H1 (cell line): ENCODE results near the gene RHOH. TPM values are rescaled to one million over a fixed set of nuclear protein-coding genes. Genes with fewer than 3 reads are reported as not detected.

Experiments
- CTCF ChIA-PET: fragments of 300-600 bp; sonication (Branson Sonifier 250); formaldehyde crosslinking; loops from one replicate; lab custom pipeline; 2021; ENCODE audit not compliant: partially characterized antibody; lab: Charles Lee
- POLR2A ChIA-PET: fragments of 300-600 bp; sonication (Branson Sonifier 250); formaldehyde crosslinking; loops from one replicate; lab custom pipeline; 2021; ENCODE audit warnings: inconsistent platforms; ENCODE audit not compliant: partially characterized antibody; lab: Charles Lee
- DNase-seq, 2 experiments: peaks; one replicate each; pipeline versions ENCODE4 v3.0.0 to v3.0.0-alpha.2; 2010 to 2022; ENCODE audit warnings: low spot score in 2 of 2, low read depth in 1 of 2, mixed read lengths in 1 of 2
- FAIRE-seq: peaks from 2 replicates; lab custom pipeline; 2011; peaks lifted over from hg19 to GRCh38; lab: Jason Lieb, UNC
- H2AFZ ChIP-seq: 2 replicates; pipeline ENCODE4 v1.8.1; 2012; ENCODE audit warnings: low read length, inconsistent platforms
- H2AK5ac ChIP-seq: 2 replicates; pipeline ENCODE4 v1.6.1; 2013; ENCODE audit warnings: low read depth, low read length
- H2BK120ac ChIP-seq: replicated peaks from 2 replicates; pipeline ENCODE3; 2013; ENCODE audit warnings: low read depth, low read length, inconsistent platforms
- H2BK12ac ChIP-seq: 2 replicates; pipeline ENCODE4 v1.6.1; 2013; ENCODE audit warnings: low read depth, low read length
- H2BK15ac ChIP-seq: 2 replicates; pipeline ENCODE4 v1.6.1; 2013; ENCODE audit warnings: low read length
- H2BK20ac ChIP-seq: 2 replicates; pipeline ENCODE4 v1.6.1; 2013; ENCODE audit warnings: low read length
- H2BK5ac ChIP-seq: 2 replicates; pipeline ENCODE4 v1.6.1; 2013; ENCODE audit warnings: low read depth, low read length
- H3K14ac ChIP-seq: 2 replicates; pipeline ENCODE4 v1.6.1; 2013; ENCODE audit warnings: inconsistent platforms; ENCODE audit not compliant: insufficient read length
- H3K18ac ChIP-seq: 2 replicates; pipeline ENCODE4 v1.6.1; 2013; ENCODE audit warnings: low read length; ENCODE audit errors: extremely low read depth
- H3K23ac ChIP-seq: 2 replicates; pipeline ENCODE4 v1.6.1; 2013; ENCODE audit warnings: inconsistent platforms; ENCODE audit not compliant: insufficient read length
- H3K23me2 ChIP-seq: 2 replicates; pipeline ENCODE4 v1.6.1; 2013; ENCODE audit warnings: low read depth, low read length
- H3K27ac ChIP-seq: 2 replicates; pipeline ENCODE4 v1.6.1; 2011; ENCODE audit warnings: low read depth, low read length, inconsistent platforms
- H3K27me3 ChIP-seq, 4 experiments: replicated peaks in 1 of 4; 1 replicate in 1 of 4; 2 replicates in 3 of 4; pipeline versions ENCODE4 v1.6.1 to v1.8.1; 2011 to 2013; ENCODE audit warnings: low read length in 3 of 4, mild to moderate bottlenecking in 3 of 4, inconsistent platforms in 2 of 4, mixed read lengths in 2 of 4, moderate library complexity in 1 of 4; ENCODE audit not compliant: control insufficient read depth in 3 of 4, insufficient read depth in 3 of 4; ENCODE audit errors: extremely low read depth in 1 of 4
- H3K36me3 ChIP-seq, 4 experiments: 2 replicates each; pipeline versions ENCODE4 v1.6.1 to v1.8.1; 2011 to 2013; ENCODE audit warnings: mild to moderate bottlenecking in 4 of 4, low read length in 3 of 4, moderate library complexity in 2 of 4, control low read depth in 1 of 4, inconsistent platforms in 1 of 4; ENCODE audit not compliant: insufficient read depth in 4 of 4, control insufficient read depth in 2 of 4
- H3K4ac ChIP-seq: replicated peaks from 2 replicates; pipeline ENCODE3; 2013; ENCODE audit warnings: low read length, low read depth, mixed read lengths, inconsistent platforms; ENCODE audit not compliant: insufficient read length
- H3K4me1 ChIP-seq, 4 experiments: replicated peaks in 1 of 4; 1 replicate in 1 of 4; 2 replicates in 3 of 4; pipeline versions ENCODE4 v1.6.1 to v1.8.1; 2011 to 2013; ENCODE audit warnings: low read length in 3 of 4, inconsistent platforms in 2 of 4, mixed read lengths in 1 of 4; ENCODE audit not compliant: insufficient read depth in 4 of 4, control insufficient read depth in 3 of 4
- H3K4me2 ChIP-seq, 2 experiments: 2 replicates each; pipeline versions ENCODE4 v1.6.1 to v1.8.1; 2011 to 2013; ENCODE audit warnings: low read depth in 2 of 2, low read length in 2 of 2, control low read depth in 1 of 2, inconsistent platforms in 1 of 2, mild to moderate bottlenecking in 1 of 2; ENCODE audit not compliant: insufficient read depth in 1 of 2
- H3K4me3 ChIP-seq, 4 experiments: fragments of 200-600, 300-600 bp in 1 of 4; sonication (generic), shearing (Covaris generic), sonication (Bioruptor Twin) in 1 of 4; 2 replicates each; pipeline versions ENCODE4 v1.5.1 to v1.8.1; 2011 to 2016; ENCODE audit warnings: low read length in 4 of 4, low read depth in 3 of 4, control low read depth in 2 of 4, inconsistent platforms in 2 of 4, mild to moderate bottlenecking in 2 of 4, mixed read lengths in 1 of 4, moderate library complexity in 1 of 4; ENCODE audit not compliant: insufficient read depth in 2 of 4; ENCODE audit errors: extremely low read depth in 1 of 4
- H3K56ac ChIP-seq: replicated peaks from 2 replicates; pipeline ENCODE3; 2013; ENCODE audit warnings: low read depth, mild to moderate bottlenecking, mixed read lengths, low read length, inconsistent platforms; ENCODE audit not compliant: insufficient read length
- H3K79me1 ChIP-seq: 2 replicates; pipeline ENCODE4 v1.6.1; 2013; ENCODE audit warnings: low read depth, low read length, control low read depth
- H3K79me2 ChIP-seq, 2 experiments: 2 replicates each; pipeline versions ENCODE4 v1.6.1 to v1.8.1; 2012 to 2013; ENCODE audit warnings: low read length in 2 of 2, mild to moderate bottlenecking in 2 of 2, inconsistent platforms in 1 of 2; ENCODE audit not compliant: insufficient read depth in 2 of 2, control insufficient read depth in 1 of 2
- H3K9ac ChIP-seq, 4 experiments: replicated peaks in 1 of 4; 1 replicate in 1 of 4; 2 replicates in 3 of 4; pipeline versions ENCODE4 v1.6.1 to v1.8.1; 2011 to 2013; ENCODE audit warnings: low read depth in 3 of 4, low read length in 3 of 4, control low read depth in 2 of 4, mild to moderate bottlenecking in 2 of 4, moderate library complexity in 2 of 4, inconsistent platforms in 1 of 4; ENCODE audit errors: extremely low read depth in 1 of 4
- H3K9me3 ChIP-seq, 2 experiments: 2 replicates each; pipeline versions ENCODE4 v1.6.1 to v1.8.1; 2012 to 2013; ENCODE audit warnings: mild to moderate bottlenecking in 2 of 2, moderate library complexity in 2 of 2, control low read depth in 1 of 2, inconsistent platforms in 1 of 2, low read depth in 1 of 2, low read length in 1 of 2, mixed read lengths in 1 of 2; ENCODE audit not compliant: insufficient read depth in 2 of 2
- H4K20me1 ChIP-seq, 2 experiments: replicated peaks in 1 of 2; 2 replicates each; pipeline versions ENCODE3 to v1.8.1; 2011 to 2013; ENCODE audit warnings: inconsistent platforms in 2 of 2, low read length in 2 of 2, mild to moderate bottlenecking in 1 of 2; ENCODE audit not compliant: insufficient read depth in 2 of 2, control insufficient read depth in 1 of 2
- H4K5ac ChIP-seq: 2 replicates; pipeline ENCODE4 v1.6.1; 2013; ENCODE audit warnings: low read length, low read depth, mixed read lengths, inconsistent platforms; ENCODE audit not compliant: insufficient read length
- H4K8ac ChIP-seq: 2 replicates; pipeline ENCODE4 v1.8.0; 2013; ENCODE audit warnings: mild to moderate bottlenecking, moderate library complexity, low read length, inconsistent platforms; ENCODE audit not compliant: insufficient read depth; ENCODE audit errors: extremely low read depth
- H4K91ac ChIP-seq: replicated peaks from 2 replicates; pipeline ENCODE3; 2013; ENCODE audit warnings: low read length, mixed read lengths, inconsistent platforms; ENCODE audit not compliant: insufficient read length
- BCL11A ChIP-seq, 2 experiments: IDR thresholded peaks; one replicate each; pipeline ENCODE4 v1.6.1; 2011; ENCODE audit warnings: low read depth in 2 of 2, low read length in 2 of 2, mild to moderate bottlenecking in 2 of 2
- FOSL1 ChIP-seq: IDR thresholded peaks from 2 replicates; pipeline ENCODE4 v1.6.1; 2011; ENCODE audit warnings: mild to moderate bottlenecking, low read depth, low read length, moderate library complexity; ENCODE audit not compliant: insufficient read depth
- HDAC6 ChIP-seq: IDR thresholded peaks from one replicate; pipeline ENCODE4 v1.7.1; 2012; ENCODE audit warnings: low read depth, mild to moderate bottlenecking, inconsistent platforms, low read length, moderate library complexity
- SAP30 ChIP-seq: fragments of 300-600 bp; sonication (generic); IDR thresholded peaks from 2 replicates; pipeline ENCODE4 v1.7.1; 2012; ENCODE audit warnings: low read length, moderate library complexity, mild to moderate bottlenecking, inconsistent platforms; ENCODE audit not compliant: insufficient read depth, insufficient replicate concordance
- SIRT6 ChIP-seq: IDR thresholded peaks from one replicate; pipeline ENCODE4 v1.7.1; 2012; ENCODE audit warnings: low read length, inconsistent platforms
- SUZ12 ChIP-seq: fragments of 200-600 bp; sonication (generic); IDR thresholded peaks from 2 replicates; pipeline ENCODE4 v1.6.1; 2012; ENCODE audit warnings: mild to moderate bottlenecking, inconsistent platforms, low read length, moderate library complexity, mixed read lengths
- TEAD4 ChIP-seq: IDR thresholded peaks from 2 replicates; pipeline ENCODE4 v1.6.1; 2012; ENCODE audit warnings: low read depth, low read length, inconsistent platforms, mixed read lengths
- WGBS, 2 experiments: shearing (Covaris generic) in 1 of 2; methylation state at CpG; one replicate each; pipeline versions ENCODE4 v1.1.6 to v1.1.7; 2013 to 2015; ENCODE audit warnings: low lambda C conversion rate in 2 of 2, mixed read lengths in 2 of 2, inconsistent platforms in 1 of 2, low coverage in 1 of 2, missing lambda C conversion rate in 1 of 2; ENCODE audit not compliant: insufficient replicate concordance in 2 of 2, insufficient coverage in 1 of 2, insufficient read length in 1 of 2; ENCODE audit errors: extremely low coverage in 1 of 2, missing lambda C conversion rate in 1 of 2; 5-methylcytosine and 5-hydroxymethylcytosine counted together
- polyA plus RNA-seq, 7 experiments: library from polyadenylated mRNA; depleted of rRNA in 3 of 7; stranded (reverse) in 5 of 7; unstranded in 2 of 7; fragments of >200 nt in 5 of 7; fragments of 200-250 nt in 2 of 7; gene quantifications; 1 replicate in 5 of 7; 2 replicates in 1 of 7; 4 replicates in 1 of 7; pipeline versions ENCODE4 v1.2.1 to v1.2.3, GENCODE V29; 2011 to 2013; ENCODE audit warnings: missing spikeins in 2 of 7, mixed read lengths in 2 of 7
- total RNA-seq: library from RNA; stranded (reverse); fragmentation: NEBNext Ultra II Directional; extraction: Animal tissue kit (Norgen Biotek cat#: 25700); gene quantifications from 2 replicates; pipeline ENCODE4 v1.2.1, GENCODE V29; 2021

RHOH gene
- total and polyA plus RNA-seq, 2 of the 8 experiments (the other 6 are each of a cell fraction or from before 2014, with no cell fraction given) = 5.9 to 6.9 TPM

- TF ChIP-seq BCL11A (IDR thresholded peaks at IDR 0.05; ENCODE audit: low read depth in 2 of 2, low read length in 2 of 2) = no peak
- TF ChIP-seq FOSL1 = no peak
- no peak for TF ChIP-seq SUZ12
- TF ChIP-seq SIRT6 = no peak
- no peak for TF ChIP-seq TEAD4
- no peak for TF ChIP-seq HDAC6
- no peak for TF ChIP-seq SAP30
Observed at GRCh38 chr4:40201898-40202297, 5.1 kb downstream of the RHOH start.

More at GRCh38 chr4:40201898-40202297, 5.1 kb downstream of the RHOH start:
- Histone ChIP-seq H3K14ac (no peak overlapping the region), H3K56ac (no peak overlapping the region), H3K4me1 (peaks cover 2 to 21% (median 11%) of the 10 kb centered on the region in 4 experiments), H2BK12ac (no peak overlapping the region), H4K20me1 (no peaks in the 10 kb centered on the region), H3K4me2 (no peak overlapping the region), H3K9me3 (no peaks in the 10 kb centered on the region), H4K8ac (no peak overlapping the region), H3K4me3 (no peak overlapping the region), H3K4ac (no peak overlapping the region), H4K91ac (no peak overlapping the region), H2BK15ac (no peak overlapping the region), H3K79me2 (peaks cover 0 to 23% of the 10 kb centered on the region in 2 experiments; a peak in 1 of 4 replicates), H2BK120ac (no peak overlapping the region), H3K36me3 (no peaks in the 10 kb centered on the region), H2BK20ac (no peak overlapping the region), H3K27me3 (no peaks in the 10 kb centered on the region), H3K23ac (no peak overlapping the region), H3K18ac (no peak overlapping the region), H2BK5ac (no peak overlapping the region), H3K23me2 (no peaks in the 10 kb centered on the region; the same call in 1 of the 2 replicates), H3K79me1 (no peaks in the 10 kb centered on the region), H3K9ac (no peak overlapping the region), H4K5ac (no peak overlapping the region), H3K27ac (no peak overlapping the region), H2AFZ (no peak overlapping the region), H2AK5ac (no peak overlapping the region)
- FAIRE-seq = no peak
- 98% methylated on average over 4 of the region's 4 CpGs; no CpG with 5 or more reads in 1 of the 2 experiments for WGBS, 2 experiments
- CTCF ChIA-PET = no interaction called here
- no peak for DNase-seq
- POLR2A ChIA-PET = no interaction called here
